ENCODE measurements around the gene GRB7. TPM values are rescaled to one million over a fixed set of nuclear protein-coding genes. Genes with fewer than 3 reads are reported as not detected.
"Not testable (repeated sequence)": the region's sequence is repeated elsewhere in the genome, so short reads cannot be mapped to it uniquely, and the experiment has no call there.

Gene GRB7
- total RNA-seq, 2 donors from 2014 or later, result 3.4 to 5.8 TPM

GRCh38 chr17:39717660-39718059 is 20.1 kb upstream of the GRB7 start:
- Histone ChIP-seq H3K27me3 (no peaks in the 10 kb centered on the region), H3K9me3 (no peaks in the 10 kb centered on the region), H3K36me3 (peaks cover 49% of the 10 kb centered on the region), H3K4me3 (no peak overlapping the region), H3K4me1 (peaks cover 0 to 19% of the 10 kb centered on the region in 2 donors), H3K27ac (no peak overlapping the region)
- DNase-seq (ENCODE audit: low spot score), result no peak
- no peak for TF ChIP-seq CTCF (IDR thresholded peaks at IDR 0.05)

- Histone ChIP-seq H3K4me3 (no peak overlapping the region), H3K27ac (no peak overlapping the region), H3K9me3 (no peaks in the 10 kb centered on the region), H3K36me3 (peaks cover 49% of the 10 kb centered on the region), H3K4me1 (peaks cover 0 to 19% of the 10 kb centered on the region in 2 donors), H3K27me3 (no peaks in the 10 kb centered on the region)
- no peak for TF ChIP-seq CTCF (IDR thresholded peaks at IDR 0.05)
- no peak for DNase-seq (ENCODE audit: low spot score)
Observed at GRCh38 chr17:39719563-39720355, 18.0 kb upstream of the GRB7 start.

GRCh38 chr17:39722104-39722503 is 15.6 kb upstream of the GRB7 start:
- H3K4me1 ChIP-seq, result peaks cover 0 to 2% of the 10 kb centered on the region in 2 donors
- H3K27me3 ChIP-seq, result no peaks in the 10 kb centered on the region
- H3K4me3 ChIP-seq, result no peak overlapping the region
- no peak for TF ChIP-seq CTCF (IDR thresholded peaks at IDR 0.05)
- H3K36me3 ChIP-seq, result peaks cover 48% of the 10 kb centered on the region
- no peak overlapping the region for H3K27ac ChIP-seq
- H3K9me3 ChIP-seq, result no peaks in the 10 kb centered on the region
- DNase-seq (ENCODE audit: low spot score), result no peak

- Histone ChIP-seq H3K27me3 (no peaks in the 10 kb centered on the region), H3K9me3 (no peaks in the 10 kb centered on the region), H3K4me1 (no peaks in the 10 kb centered on the region), H3K36me3 (peaks cover 43% of the 10 kb centered on the region), H3K27ac (no peak overlapping the region), H3K4me3 (no peak overlapping the region)
- DNase-seq (ENCODE audit: low spot score), result no peak
- TF ChIP-seq CTCF (IDR thresholded peaks at IDR 0.05), result no peak
Observed at GRCh38 chr17:39722965-39723848, 14.5 kb upstream of the GRB7 start.

- H3K27ac ChIP-seq, result no peak overlapping the region
- H3K4me3 ChIP-seq, result no peak overlapping the region
- no peak for TF ChIP-seq CTCF (IDR thresholded peaks at IDR 0.05)
- DNase-seq (ENCODE audit: low spot score), result no peak
- H3K27me3 ChIP-seq, result no peaks in the 10 kb centered on the region
- H3K4me1 ChIP-seq, result peaks cover 0 to 7% of the 10 kb centered on the region in 2 donors
- H3K36me3 ChIP-seq, result peaks cover 38% of the 10 kb centered on the region
- no peaks in the 10 kb centered on the region for H3K9me3 ChIP-seq
Observed at GRCh38 chr17:39724731-39725130, 13.0 kb upstream of the GRB7 start.

GRCh38 chr17:39725923-39726322 is 11.8 kb upstream of the GRB7 start:
- H3K36me3 ChIP-seq, result peaks cover 36% of the 10 kb centered on the region
- H3K27ac ChIP-seq; H3K4me3 ChIP-seq; DNase-seq (ENCODE audit: low spot score); H3K9me3 ChIP-seq; H3K27me3 ChIP-seq; H3K4me1 ChIP-seq: not testable (repeated sequence)

Data from right atrium auricular region (tissue), 2 donors.